Activated naive CD8-positive, alpha-beta T cell treated with anti-CD3 and anti-CD28 coated beads, Interleukin-2, amount 50 U/mL, for 24 hours (primary cell): ENCODE results near the gene TTC16.
A peak's percentile ranks its signal among the peaks of the same experiment; 100 is the strongest.
"Not testable (repeated sequence)": the region's sequence is repeated elsewhere in the genome, so short reads cannot be mapped to it uniquely, and the experiment has no call there.

Experiments
- ATAC-seq: fragments of 150-1000 bp; cut with Tn5 transposase; one replicate; pipeline ENCODE4 v1.10.0; 2021
- DNase-seq: peaks from one replicate; pipeline ENCODE4 v3.0.0; 2021
- H3K27ac Mint-ChIP-seq: one replicate; pipeline ENCODE4 v1.8.0; 2021; ENCODE audit warnings: mild to moderate bottlenecking, mixed read lengths
- H3K27me3 Mint-ChIP-seq: one replicate; pipeline ENCODE4 v1.8.0; 2021; ENCODE audit warnings: mixed read lengths
- H3K36me3 Mint-ChIP-seq: one replicate; pipeline ENCODE4 v1.8.0; 2021; ENCODE audit warnings: low read depth, mixed read lengths
- H3K4me1 Mint-ChIP-seq: one replicate; pipeline ENCODE4 v1.8.0; 2021; ENCODE audit warnings: mixed read lengths
- H3K4me3 Mint-ChIP-seq: one replicate; pipeline ENCODE4 v1.8.0; 2021; ENCODE audit warnings: mild to moderate bottlenecking, moderate library complexity, mixed read lengths
- H3K9me3 Mint-ChIP-seq: one replicate; pipeline ENCODE4 v1.8.0; 2021; ENCODE audit warnings: mixed read lengths

TTC16 gene

DNA sequence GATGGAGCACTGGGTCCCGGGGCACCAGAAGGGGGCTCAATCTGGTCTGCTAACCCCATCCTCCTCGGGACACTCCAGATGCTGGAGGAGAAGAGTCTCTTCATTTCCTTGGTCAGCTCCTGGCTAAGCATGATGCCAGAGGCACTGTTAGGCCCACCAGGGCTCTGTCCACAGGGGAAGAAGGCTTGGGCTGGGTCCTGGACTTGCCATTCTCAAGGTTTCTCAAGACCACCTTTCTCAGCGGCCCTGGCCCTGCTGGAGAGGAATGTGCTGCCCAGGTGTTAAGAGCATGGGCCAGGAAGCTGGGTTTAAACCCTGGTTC lies 54.7 kb downstream of the TTC16 start:
- H3K27ac Mint-ChIP-seq: peak overlapping the region; percentile 77
- peaks cover 73% of the 10 kb centered on the region for H3K4me1 Mint-ChIP-seq
- DNase-seq (no peak), ATAC-seq (no peak)
- H3K4me3 Mint-ChIP-seq: peak overlapping the region; percentile 84
- H3K36me3 Mint-ChIP-seq: peaks cover 25% of the 10 kb centered on the region
- H3K9me3 Mint-ChIP-seq: no peaks in the 10 kb centered on the region
- no peaks in the 10 kb centered on the region for H3K27me3 Mint-ChIP-seq

DNA sequence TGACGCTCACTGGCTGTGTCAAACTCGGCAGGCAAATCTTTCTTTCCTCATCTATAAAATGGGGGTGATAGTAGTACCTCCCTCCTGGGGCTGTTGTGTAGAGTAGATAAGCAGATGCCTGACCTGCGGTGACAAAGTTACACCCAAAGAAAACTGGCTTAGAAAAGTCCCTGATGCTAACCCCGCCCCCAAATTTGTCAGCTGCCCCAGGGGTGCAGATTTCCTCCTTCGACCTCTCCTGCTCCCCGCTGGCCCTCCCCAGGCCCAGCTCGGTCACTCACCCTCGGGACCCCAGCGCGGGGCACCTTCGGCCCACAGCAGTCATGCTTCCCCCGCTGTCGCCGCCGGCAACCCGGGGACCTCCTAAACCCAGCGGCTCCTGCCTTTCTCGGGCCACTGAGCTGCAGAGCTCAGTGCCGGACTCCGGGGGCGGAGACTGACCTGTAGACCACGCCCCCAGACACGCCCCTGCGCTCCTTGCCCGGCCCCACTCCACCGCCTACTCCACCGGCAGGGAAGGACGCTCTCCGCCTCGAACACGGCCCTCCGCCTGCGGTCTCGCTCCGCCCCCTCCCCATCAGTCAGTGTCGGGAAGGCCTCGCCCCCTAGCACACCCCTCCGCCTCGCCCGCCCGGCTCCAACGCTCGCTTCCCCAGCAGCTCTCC lies 55.2 kb downstream of the TTC16 start:
- H3K27ac Mint-ChIP-seq: peak overlapping the region; percentile 77
- peaks cover 74% of the 10 kb centered on the region for H3K4me1 Mint-ChIP-seq
- peak; percentile 98 for DNase-seq
- peak overlapping the region; percentile 84 for H3K4me3 Mint-ChIP-seq
- peaks cover 25% of the 10 kb centered on the region for H3K36me3 Mint-ChIP-seq
- peak; percentile 93 for ATAC-seq
- no peaks in the 10 kb centered on the region for H3K9me3 Mint-ChIP-seq
- H3K27me3 Mint-ChIP-seq: no peaks in the 10 kb centered on the region

DNA sequence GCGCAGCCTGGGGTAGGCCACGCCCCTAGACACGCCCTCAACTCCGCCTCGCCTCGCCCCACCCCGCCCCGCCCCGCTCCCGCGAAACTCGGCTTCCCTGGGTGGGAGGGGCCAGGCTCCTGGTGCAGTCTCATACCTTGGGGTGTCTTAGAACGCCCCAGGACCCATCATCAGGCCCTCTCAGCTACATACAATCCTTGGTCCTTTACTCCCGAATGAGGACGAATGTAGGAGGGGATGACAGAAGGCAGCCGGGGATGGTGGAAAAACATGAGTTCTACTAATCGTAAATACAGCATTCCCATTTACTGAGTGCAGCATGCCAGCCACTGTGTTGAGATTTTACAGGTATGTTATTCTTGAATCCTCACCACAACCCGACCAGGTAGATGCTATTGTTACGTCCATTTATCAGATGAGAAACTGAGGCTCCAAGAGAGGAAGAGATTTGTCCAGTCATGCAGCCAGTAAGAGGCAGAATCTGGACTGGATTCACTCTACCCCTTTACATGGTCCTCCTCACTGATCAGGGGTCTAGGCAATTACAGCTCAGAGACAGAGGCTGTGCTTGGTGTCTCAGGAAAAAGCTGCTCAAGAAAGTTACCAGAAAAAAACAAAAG lies 55.8 kb downstream of the TTC16 start:
- Mint-ChIP-seq H3K4me3 (peak overlapping the region; percentile 84), H3K36me3 (peaks cover 20% of the 10 kb centered on the region), H3K27ac (peak overlapping the region; percentile 77), H3K9me3 (no peaks in the 10 kb centered on the region), H3K4me1 (peaks cover 75% of the 10 kb centered on the region), H3K27me3 (no peaks in the 10 kb centered on the region)
- DNase-seq (no peak), ATAC-seq (no peak)

DNA sequence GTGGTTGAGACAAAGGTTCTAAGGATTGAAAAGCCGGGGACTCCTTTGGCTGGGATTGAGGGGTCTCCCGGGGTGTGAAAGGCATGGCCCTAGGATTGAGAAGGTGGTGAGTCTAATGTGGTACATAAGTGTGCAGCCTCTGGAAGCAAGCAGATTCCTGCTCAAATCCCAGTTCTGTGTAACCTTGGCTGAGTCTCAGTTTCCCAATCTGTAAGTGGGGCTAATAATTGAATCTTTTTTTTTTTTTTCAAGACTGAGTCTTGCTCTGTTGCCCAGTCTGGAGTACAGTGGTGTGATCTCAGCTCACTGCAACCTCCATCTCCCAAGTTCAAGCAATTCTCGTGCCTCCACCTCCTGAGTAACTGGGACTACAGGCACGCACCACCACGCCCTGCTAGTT lies 56.7 kb downstream of the TTC16 start:
- ATAC-seq: no peak
- Mint-ChIP-seq H3K27me3 (no peaks in the 10 kb centered on the region), H3K27ac (no peak overlapping the region), H3K4me1 (peaks cover 69% of the 10 kb centered on the region), H3K4me3 (no peak overlapping the region), H3K9me3 (no peaks in the 10 kb centered on the region), H3K36me3 (peaks cover 22% of the 10 kb centered on the region)
- DNase-seq: no peak

DNA sequence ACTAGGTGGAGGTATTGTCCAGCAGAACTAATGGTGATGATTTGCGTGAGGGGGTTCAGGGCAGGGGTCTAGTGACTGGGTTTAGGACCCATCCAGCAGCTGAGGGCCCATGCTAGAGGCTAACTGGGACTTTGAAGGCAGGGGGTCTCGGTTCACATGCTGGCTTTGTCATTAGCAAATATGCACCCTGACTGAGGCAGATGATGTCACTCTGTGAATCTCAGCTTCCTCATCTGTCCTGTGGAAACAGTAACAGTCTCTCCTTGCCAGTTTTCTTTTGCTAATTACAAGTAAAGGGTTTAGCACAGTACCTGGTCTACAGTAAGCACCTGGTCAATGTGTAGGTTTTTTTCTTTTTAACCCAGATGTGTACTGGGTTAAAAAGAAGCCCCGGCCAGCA lies 57.4 kb downstream of the TTC16 start:
- Mint-ChIP-seq H3K36me3 (peaks cover 23% of the 10 kb centered on the region), H3K4me1 (peaks cover 65% of the 10 kb centered on the region), H3K9me3 (no peaks in the 10 kb centered on the region), H3K27me3 (no peaks in the 10 kb centered on the region), H3K4me3 (no peak overlapping the region), H3K27ac (peak overlapping the region; percentile 50)
- ATAC-seq (no peak), DNase-seq (no peak)

DNA sequence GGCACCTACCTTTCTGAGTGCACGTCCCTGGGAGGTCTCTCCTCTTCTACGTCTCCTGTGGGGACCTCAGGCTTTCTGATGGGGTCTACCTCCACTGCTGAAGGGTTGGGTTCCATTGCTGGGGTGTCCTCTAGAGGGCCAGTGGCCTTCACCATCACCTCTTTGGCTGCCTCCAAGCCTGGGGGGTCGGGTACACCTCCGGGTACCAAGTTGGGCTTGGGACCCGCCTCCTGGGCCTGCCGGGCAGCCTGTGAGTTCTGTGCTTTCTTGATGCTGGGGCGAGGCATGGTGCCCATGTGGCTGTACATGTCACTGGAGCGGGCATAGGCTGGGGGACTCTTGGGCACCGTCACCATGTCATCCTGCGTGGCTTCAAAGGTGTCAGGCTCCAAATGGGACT lies 58.1 kb downstream of the TTC16 start:
- peaks cover 20% of the 10 kb centered on the region for H3K36me3 Mint-ChIP-seq
- no peaks in the 10 kb centered on the region for H3K27me3 Mint-ChIP-seq
- ATAC-seq: no peak
- peak overlapping the region; percentile 39 for H3K27ac Mint-ChIP-seq
- DNase-seq: no peak
- no peaks in the 10 kb centered on the region for H3K9me3 Mint-ChIP-seq
- H3K4me3 Mint-ChIP-seq: no peak overlapping the region
- peaks cover 61% of the 10 kb centered on the region for H3K4me1 Mint-ChIP-seq

DNA sequence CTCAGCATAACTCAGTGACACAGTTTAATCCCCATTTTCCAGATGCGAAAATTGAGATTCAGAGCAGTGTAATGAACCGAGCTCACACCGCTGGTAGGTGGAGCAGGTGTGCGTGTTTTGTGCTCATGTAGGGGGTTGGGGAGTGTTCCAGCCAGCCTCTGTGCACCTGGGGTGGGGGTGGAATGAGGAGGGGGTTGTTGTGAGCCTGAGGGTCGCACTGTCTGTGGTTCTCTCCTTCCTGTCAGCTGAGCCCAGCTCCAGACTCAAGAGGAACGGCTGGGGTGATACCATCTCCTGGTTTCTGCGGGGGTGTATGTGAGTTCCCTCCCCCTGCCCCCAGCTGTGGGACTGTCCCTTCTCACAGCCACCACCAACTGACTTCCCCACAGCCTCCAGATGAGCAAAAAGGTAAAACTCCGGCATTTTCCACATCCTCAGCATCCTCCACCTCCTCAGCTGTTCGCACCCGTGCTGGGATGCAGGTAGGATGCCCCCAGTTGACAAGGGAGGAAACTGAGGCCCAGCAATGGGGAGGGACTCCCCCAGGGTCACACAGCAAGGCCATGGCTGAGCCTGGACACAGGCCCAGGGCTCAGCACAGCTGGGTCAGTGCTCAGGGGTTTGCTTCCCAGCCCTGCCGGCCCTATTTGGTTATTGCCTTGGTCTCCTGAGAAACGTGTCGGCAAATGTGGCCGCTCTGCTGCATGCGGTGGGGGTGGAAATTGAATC lies 60.5 kb downstream of the TTC16 start:
- peaks cover 17% of the 10 kb centered on the region for H3K36me3 Mint-ChIP-seq
- peak; percentile 77 for DNase-seq

DNA sequence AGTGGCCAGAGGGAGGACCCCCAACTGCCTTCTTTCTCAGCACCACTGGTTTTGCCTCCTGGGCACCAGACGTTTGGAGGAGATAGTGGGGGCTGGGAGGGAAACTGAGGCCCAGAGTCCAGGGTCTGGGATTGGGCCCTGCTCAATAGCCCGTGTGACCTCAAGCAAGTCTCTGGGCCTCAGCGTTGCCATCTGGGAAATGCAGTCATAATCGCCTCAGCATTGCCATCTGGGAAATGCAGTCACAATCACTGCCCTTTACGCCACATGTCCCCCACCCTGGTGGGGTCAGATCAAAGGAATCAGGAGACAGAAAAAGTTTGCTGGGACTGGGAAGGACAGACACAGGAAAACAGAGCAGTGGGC lies 61.0 kb downstream of the TTC16 start:
- H3K27me3 Mint-ChIP-seq: no peaks in the 10 kb centered on the region
- peak overlapping the region; percentile 99 for H3K4me3 Mint-ChIP-seq
- H3K27ac Mint-ChIP-seq: peak overlapping the region; percentile 100
- ATAC-seq (no peak), DNase-seq (peak; percentile 49)
- peaks cover 57% of the 10 kb centered on the region for H3K4me1 Mint-ChIP-seq
- peaks cover 14% of the 10 kb centered on the region for H3K36me3 Mint-ChIP-seq
- H3K9me3 Mint-ChIP-seq: no peaks in the 10 kb centered on the region

More for the DNA sequence above, 60.5 kb downstream of the TTC16 start:
- H3K4me3 Mint-ChIP-seq: peak overlapping the region; percentile 99
- peaks cover 57% of the 10 kb centered on the region for H3K4me1 Mint-ChIP-seq
- no peaks in the 10 kb centered on the region for H3K9me3 Mint-ChIP-seq
- H3K27ac Mint-ChIP-seq: peak overlapping the region; percentile 100
- no peaks in the 10 kb centered on the region for H3K27me3 Mint-ChIP-seq
- ATAC-seq: peak; percentile 33

DNA sequence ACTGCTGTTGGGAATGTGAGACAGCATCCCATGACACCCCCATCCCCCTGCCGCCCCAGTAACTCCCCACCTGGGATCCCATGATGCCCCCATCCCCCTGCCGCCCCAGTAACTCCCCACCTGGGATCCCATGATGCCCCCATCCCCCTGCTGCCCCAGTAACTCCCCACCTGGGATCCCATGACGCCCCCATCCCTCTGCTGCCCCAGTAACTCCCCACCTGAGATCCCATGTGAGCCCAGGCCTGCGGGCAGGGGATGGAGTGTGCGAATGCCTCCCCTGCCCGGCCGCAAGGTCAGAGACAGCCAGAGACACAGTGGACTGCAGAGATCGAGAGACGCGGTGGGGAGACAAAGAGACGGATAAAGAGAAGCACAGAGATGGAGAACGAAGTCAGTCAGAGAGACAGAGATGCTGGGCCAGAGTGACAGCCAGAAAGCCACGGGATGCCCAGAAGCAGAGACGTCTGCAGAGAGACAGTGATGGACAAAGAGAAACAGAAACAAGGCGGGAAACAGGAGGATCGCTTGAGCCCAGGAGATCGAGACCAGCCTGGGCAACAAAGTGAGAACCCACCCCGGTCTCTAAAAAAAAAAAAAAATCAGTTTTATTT lies 61.6 kb downstream of the TTC16 start:
- Mint-ChIP-seq H3K36me3 (peaks cover 14% of the 10 kb centered on the region), H3K27ac (peak overlapping the region; percentile 100), H3K9me3 (no peaks in the 10 kb centered on the region), H3K27me3 (no peaks in the 10 kb centered on the region), H3K4me1 (peaks cover 60% of the 10 kb centered on the region), H3K4me3 (peak overlapping the region; percentile 99)
- no peak for ATAC-seq
- DNase-seq: no peak

DNA sequence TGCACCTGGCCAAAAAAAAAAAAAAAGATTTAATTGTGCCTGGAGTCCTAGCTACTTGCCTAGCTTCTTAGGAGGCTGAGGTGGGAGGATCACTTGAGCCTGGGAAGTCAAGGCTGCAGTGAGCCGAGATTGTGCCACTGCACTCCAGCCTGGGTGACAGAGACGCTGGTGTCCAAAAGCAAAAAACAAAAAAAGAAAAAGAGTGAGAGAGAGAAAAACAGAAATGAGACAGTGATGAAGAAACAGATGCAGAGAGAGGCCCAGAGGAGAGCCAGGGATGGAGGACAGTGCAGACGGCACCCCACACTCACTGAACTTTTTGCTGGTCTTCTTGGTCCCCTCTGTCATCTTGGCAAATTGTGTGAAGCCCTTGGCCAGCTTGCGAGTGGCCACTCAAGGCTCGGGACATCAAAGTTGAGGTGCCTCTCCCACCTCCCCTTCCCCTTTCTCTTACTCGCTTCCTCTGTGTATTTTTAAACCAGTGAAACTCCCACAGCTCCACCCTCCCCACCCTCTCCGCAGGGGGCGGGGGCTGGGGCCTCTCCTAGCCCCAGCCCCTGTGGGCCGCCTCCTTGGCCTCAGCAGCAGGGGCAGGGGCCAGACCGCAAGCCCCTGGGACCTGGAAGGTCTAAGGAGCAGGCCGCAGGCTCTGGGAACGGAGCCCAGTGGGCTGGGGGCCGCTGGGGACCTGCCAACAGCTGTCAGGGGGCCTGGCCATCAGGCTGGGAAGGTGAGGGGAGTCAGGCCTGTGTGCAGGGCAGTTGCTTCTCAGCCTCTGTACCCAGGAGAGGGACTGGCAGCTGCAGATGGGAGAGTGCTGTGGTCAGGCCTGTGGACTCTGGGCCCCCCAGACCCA lies 62.6 kb downstream of the TTC16 start, which contains the start of gene SH2D3C:
Gene SH2D3C (minus strand): TSS at position 387 of the 856 bp plus-strand sequence. CDS start 39 bp downstream, at position 348.
- H3K4me3 Mint-ChIP-seq: peak within 1 kb of the TSS; percentile 99
- peak; percentile 67 for DNase-seq

DNA sequence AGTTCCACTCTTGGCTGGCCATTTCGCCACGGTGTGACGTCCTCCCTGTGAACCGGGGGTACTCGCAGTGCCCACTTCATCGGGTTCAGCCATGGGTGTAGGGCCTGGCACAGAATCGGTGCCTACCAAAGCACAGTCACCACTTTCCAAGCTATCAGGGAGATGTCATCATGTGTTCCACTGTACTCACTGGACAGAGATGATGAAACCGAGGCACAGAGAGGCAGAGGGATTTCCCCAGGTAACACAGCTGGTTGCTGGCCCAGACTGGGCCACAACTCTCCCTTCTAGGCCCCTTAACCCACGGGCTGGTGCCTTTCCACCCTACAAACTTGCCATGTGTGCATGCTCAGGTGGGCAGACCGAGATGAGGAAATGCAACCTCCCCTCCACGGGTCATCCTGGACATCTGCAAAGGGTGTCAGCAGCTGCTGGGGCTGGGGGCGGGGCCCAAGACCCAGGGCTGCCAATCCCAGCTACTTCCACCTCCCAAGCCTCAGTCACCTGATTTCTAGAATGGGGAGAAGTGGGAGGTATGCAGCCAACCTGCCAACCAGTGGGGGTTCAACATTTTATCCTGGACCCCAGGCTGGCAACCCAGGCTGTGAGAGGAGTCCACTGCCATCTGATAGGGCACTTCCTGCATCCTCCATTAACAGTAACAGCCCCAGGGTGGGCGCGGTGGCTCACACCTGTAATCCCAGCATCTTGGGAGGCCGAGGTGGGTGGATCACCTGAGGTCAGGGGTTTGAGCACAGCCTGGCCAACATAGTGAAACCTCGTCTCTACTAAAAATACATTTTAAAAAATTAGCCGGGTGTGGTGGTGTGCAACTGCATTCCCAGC lies 63.5 kb downstream of the TTC16 start:
- Mint-ChIP-seq H3K4me1 (peaks cover 70% of the 10 kb centered on the region), H3K36me3 (peaks cover 5% of the 10 kb centered on the region), H3K4me3 (peak overlapping the region; percentile 99), H3K27me3 (no peaks in the 10 kb centered on the region), H3K9me3 (no peaks in the 10 kb centered on the region), H3K27ac (peak overlapping the region; percentile 100)
- ATAC-seq (peak; percentile 79), DNase-seq (peak; percentile 65)

More for the DNA sequence above, 62.6 kb downstream of the TTC16 start, which contains the start of gene SH2D3C:
- Mint-ChIP-seq H3K4me1 (peaks cover 67% of the 10 kb centered on the region), H3K27me3 (no peaks in the 10 kb centered on the region), H3K27ac (peak within 1 kb of the TSS; percentile 100), H3K9me3 (no peaks in the 10 kb centered on the region), H3K36me3 (peaks cover 10% of the 10 kb centered on the region)
- peak; percentile 13 for ATAC-seq

DNA sequence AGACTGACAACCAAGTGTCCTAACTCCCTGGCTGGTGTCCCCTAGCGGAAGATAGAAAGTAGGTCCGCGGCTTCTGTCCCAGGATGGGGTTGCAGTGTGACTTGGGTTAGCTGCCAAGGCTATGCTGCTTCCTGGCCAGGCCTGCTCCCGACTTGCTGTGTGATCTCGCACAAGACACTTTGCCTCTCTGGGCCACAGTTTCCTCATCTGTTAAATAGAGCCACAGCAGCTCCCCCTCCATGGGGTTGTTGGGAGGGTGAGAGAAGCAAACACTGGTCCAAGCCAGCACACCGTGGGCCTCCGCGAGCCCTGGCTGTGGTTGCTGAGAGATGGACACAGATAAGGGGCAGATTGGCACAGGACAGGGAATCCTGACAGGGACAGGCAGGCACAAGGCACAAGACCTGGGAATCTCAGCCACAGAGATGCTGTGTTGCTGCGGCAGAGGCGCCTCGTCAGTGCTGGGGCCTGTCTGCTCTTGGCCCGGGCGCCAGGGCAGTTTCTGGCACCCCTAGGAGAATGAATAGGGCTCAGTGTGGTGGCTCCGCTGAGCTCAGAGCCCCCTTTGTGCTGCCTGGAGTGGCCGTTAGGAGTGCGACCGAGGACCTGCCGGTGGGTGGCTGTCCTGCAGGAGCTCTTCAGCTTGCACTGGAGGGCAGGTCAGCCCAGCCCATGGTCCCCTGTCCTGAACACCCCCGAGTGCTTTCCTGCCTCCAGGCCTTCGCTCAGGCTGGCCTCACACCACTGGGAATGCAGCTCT lies 64.4 kb downstream of the TTC16 start:
- Mint-ChIP-seq H3K4me3 (peak overlapping the region; percentile 34), H3K27ac (peak overlapping the region; percentile 100), H3K4me1 (peaks cover 70% of the 10 kb centered on the region), H3K36me3 (peaks cover 3% of the 10 kb centered on the region), H3K9me3 (no peaks in the 10 kb centered on the region), H3K27me3 (no peaks in the 10 kb centered on the region)
- ATAC-seq: no peak
- DNase-seq: no peak

DNA sequence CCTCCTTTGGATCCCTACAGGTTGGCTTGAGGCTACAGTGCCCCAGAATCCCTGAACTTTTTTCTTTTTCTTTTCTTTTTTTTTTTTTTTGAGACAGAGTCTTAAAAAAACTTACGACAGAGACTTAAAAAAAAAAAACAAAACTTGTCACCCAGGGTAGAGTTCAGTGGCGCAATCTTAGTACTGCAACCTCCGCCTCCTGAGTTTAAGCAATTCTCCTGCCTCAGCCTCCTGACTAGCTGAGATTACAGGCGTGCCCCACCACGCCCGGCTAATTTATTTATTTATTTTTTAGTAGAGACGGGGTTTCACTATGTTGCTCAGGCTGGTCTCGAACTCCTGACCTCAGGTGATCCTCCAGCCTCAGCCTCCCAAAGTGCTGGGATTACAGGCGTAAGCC lies 65.0 kb downstream of the TTC16 start:
- H3K4me3 Mint-ChIP-seq, ATAC-seq, DNase-seq, H3K9me3 Mint-ChIP-seq, H3K36me3 Mint-ChIP-seq, H3K27me3 Mint-ChIP-seq: not testable (repeated sequence)
- Mint-ChIP-seq H3K27ac (peak overlapping the region; percentile 86), H3K4me1 (peaks cover 68% of the 10 kb centered on the region)
